Measurements from ENCODE around the gene SUPT7L.
"Not testable (repeated sequence)": the region's sequence is repeated elsewhere in the genome, so short reads cannot be mapped to it uniquely, and the experiment has no call there.

SUPT7L gene

GRCh38 chr2:27638709-27639108, 24.7 kb downstream of the SUPT7L start:
- Histone ChIP-seq H3K9me3 (ENCODE audit: control insufficient read depth, low read length) (no peaks in the 10 kb centered on the region), H3K27ac (ENCODE audit: low read depth, low read length, severe bottlenecking) (no peak overlapping the region), H3K4me1 (ENCODE audit: control insufficient read depth, insufficient read depth, low read length, poor library complexity, severe bottlenecking) (no peaks in the 10 kb centered on the region), H3K36me3 (ENCODE audit: control insufficient read depth, insufficient read depth, low read length) (peaks cover 83% of the 10 kb centered on the region), H3K4me3 (ENCODE audit: extremely low read depth, insufficient read depth, low read length, poor library complexity, severe bottlenecking) (no peak overlapping the region)
- 72 to 75% methylated on average over 2 to 3 of the region's 3 CpGs for WGBS, 2 experiments (ENCODE audit: insufficient coverage in 2 of 2)

GRCh38 chr2:27638037-27638637, 25.3 kb downstream of the SUPT7L start:
- no peak overlapping the region for H3K4me3 ChIP-seq (ENCODE audit: extremely low read depth, insufficient read depth, low read length, poor library complexity, severe bottlenecking)
- no peaks in the 10 kb centered on the region for H3K9me3 ChIP-seq (ENCODE audit: control insufficient read depth, low read length)
- H3K4me1 ChIP-seq (ENCODE audit: control insufficient read depth, insufficient read depth, low read length, poor library complexity, severe bottlenecking): no peaks in the 10 kb centered on the region
- peaks cover 85% of the 10 kb centered on the region for H3K36me3 ChIP-seq (ENCODE audit: control insufficient read depth, insufficient read depth, low read length)
- WGBS, 2 experiments (ENCODE audit: insufficient coverage in 2 of 2): 100% methylated on average over 1 of the region's 3 CpGs; no CpG with 5 or more reads in 1 of the 2 experiments
- H3K27ac ChIP-seq (ENCODE audit: low read depth, low read length, severe bottlenecking): no peak overlapping the region

DNA sequence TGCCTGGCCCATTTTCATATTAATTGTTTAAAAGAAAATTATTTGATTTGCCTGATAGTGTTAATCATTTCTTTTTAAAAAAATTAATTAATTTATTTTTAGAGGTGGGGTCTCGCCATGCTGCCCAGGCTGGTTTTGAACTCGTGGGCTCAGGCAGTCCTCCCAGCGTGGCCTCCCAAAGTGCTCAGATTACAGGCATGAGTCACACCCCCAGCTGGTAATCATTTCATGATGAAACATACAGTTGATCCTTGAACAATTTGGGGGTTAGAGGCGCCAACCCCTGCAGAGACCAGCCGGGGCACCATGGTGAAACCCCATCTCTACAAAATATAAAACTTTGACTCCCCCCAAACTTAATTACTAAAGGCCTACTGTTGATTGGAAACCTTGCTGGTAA, 26.6 kb downstream of the SUPT7L start:
- Histone ChIP-seq H3K27ac (ENCODE audit: low read depth, low read length, severe bottlenecking) (no peak overlapping the region), H3K4me1 (ENCODE audit: control insufficient read depth, insufficient read depth, low read length, poor library complexity, severe bottlenecking) (no peaks in the 10 kb centered on the region), H3K36me3 (ENCODE audit: control insufficient read depth, insufficient read depth, low read length) (peaks cover 89% of the 10 kb centered on the region), H3K4me3 (ENCODE audit: extremely low read depth, insufficient read depth, low read length, poor library complexity, severe bottlenecking) (no peak overlapping the region), H3K9me3 (ENCODE audit: control insufficient read depth, low read length) (no peaks in the 10 kb centered on the region)
- 100% methylated on average over 2 of the region's 5 CpGs; no CpG with 5 or more reads in 1 of the 2 experiments for WGBS, 2 experiments (ENCODE audit: insufficient coverage in 2 of 2)

GRCh38 chr2:27634291-27634690, 29.1 kb downstream of the SUPT7L start:
- no peak overlapping the region for H3K27ac ChIP-seq (ENCODE audit: low read depth, low read length, severe bottlenecking)
- H3K9me3 ChIP-seq (ENCODE audit: control insufficient read depth, low read length): no peaks in the 10 kb centered on the region
- WGBS, 2 experiments (ENCODE audit: insufficient coverage in 2 of 2): 91 to 100% methylated on average over 1 of the region's 2 CpGs
- no peak overlapping the region for H3K4me3 ChIP-seq (ENCODE audit: extremely low read depth, insufficient read depth, low read length, poor library complexity, severe bottlenecking)
- H3K4me1 ChIP-seq (ENCODE audit: control insufficient read depth, insufficient read depth, low read length, poor library complexity, severe bottlenecking): no peaks in the 10 kb centered on the region
- peaks cover 82% of the 10 kb centered on the region for H3K36me3 ChIP-seq (ENCODE audit: control insufficient read depth, insufficient read depth, low read length)

- no CpG with 5 or more reads among the region's 2 CpGs for WGBS, 2 experiments (ENCODE audit: insufficient coverage in 2 of 2)
- not testable (repeated sequence) for H3K4me3 ChIP-seq (ENCODE audit: extremely low read depth, insufficient read depth, low read length, poor library complexity, severe bottlenecking)
Measured at GRCh38 chr2:27630257-27630656, 33.2 kb downstream of the SUPT7L start.

DNA sequence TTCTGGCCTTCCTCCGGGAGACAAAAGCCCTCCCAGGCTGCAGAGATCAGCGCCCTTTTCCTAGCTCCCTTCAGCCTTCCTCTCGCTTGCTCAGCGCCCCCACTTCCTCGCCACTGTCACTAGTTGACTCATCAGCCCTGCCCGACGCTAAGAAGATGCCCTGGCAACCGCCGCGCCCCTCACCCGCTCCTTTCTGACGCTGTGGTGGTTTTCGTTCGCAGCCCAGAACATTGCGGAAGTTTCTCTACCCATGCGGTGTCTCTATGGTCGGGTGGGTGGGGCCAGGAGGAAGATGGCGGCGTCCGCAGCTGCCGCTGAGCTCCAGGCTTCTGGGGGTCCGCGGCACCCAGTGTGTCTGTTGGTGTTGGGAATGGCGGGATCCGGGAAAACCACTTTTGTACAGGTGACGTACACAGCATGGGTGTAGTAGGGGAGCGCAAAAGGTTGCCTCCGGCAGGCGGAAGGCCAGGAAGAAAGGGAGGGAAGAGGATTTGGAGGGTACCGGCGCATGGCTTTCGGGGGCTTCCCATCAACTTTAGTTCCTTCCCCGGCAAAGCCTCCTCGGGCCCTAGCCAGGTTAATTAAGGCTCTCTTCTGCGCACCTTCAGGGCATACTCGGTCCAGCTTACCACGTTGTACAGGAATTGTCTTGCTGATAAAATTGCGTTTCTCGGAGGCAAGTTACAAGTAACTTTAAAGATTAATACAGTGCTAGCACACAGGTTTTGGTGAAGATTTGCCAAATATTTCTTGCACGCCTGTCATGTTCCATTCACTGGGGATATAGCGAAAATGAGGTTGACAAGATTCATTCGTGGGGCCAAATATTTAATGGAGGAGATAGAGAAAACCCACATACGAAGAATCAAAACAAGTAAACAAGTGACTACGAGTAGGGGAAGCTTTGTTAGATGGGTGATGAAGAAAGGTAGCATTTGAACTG, 34.4 kb downstream of the SUPT7L start, which contains the start of the genes CCDC121 and GPN1:
TSS of gene CCDC121 (minus strand) at position 246 of the 943 bp plus-strand sequence. CDS start 1,213 bp downstream, outside the sequence.
TSS of gene GPN1 (plus strand) at position 284 of the 943 bp plus-strand sequence. CDS start at position 293, 9 bp downstream.
- WGBS, 2 experiments (ENCODE audit: insufficient coverage in 2 of 2): 3% methylated on average over 29 to 32 of the region's 44 CpGs
- peak within 1 kb of the TSS; percentile 87 for H3K27ac ChIP-seq (ENCODE audit: low read depth, low read length, severe bottlenecking)

More at GRCh38 chr2:27630257-27630656, 33.2 kb downstream of the SUPT7L start:
- Histone ChIP-seq H3K36me3 (ENCODE audit: control insufficient read depth, insufficient read depth, low read length) (peaks cover 49% of the 10 kb centered on the region), H3K4me1 (ENCODE audit: control insufficient read depth, insufficient read depth, low read length, poor library complexity, severe bottlenecking) (peaks cover 19% of the 10 kb centered on the region)
- not testable (repeated sequence) for H3K27ac ChIP-seq (ENCODE audit: low read depth, low read length, severe bottlenecking); H3K9me3 ChIP-seq (ENCODE audit: control insufficient read depth, low read length)

DNA sequence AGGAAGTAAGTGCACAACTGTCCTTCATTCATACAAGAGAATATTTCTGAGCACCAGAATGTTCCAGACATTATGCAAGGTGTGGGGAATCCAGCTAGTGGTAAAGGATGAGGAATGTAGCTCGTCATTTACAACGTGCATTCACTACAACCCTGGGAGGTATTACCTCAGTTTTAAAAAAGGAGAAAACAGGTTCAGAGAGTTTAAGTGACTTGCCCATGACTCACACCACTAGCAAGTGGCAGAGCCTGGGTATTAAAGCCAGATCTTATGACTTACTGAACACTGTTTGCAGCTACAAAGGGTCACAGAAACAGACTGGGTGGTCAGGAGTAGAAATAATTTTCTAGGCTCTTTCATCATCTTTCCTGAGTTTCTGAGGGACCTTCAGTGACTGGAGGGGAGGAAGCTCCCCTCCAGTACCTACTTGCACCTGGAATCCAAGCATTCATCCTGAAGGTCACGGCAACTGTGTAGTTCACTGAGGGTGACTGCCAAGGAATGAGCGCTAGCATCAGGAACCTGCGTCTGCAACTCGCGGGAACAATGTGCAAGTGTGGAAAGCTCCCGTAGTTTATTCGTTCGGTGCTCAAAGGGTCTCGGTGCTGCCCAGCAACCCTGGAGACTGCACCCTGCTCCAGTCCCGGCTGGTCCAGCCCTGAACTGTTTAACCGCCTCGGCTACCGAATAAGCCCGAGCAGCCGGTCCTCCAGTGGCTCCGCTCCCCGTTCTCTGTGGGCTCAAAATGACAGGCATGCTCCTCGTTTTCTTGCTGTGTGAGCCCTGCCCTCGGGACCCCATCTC, 35.2 kb downstream of the SUPT7L start:
- H3K4me1 ChIP-seq (ENCODE audit: control insufficient read depth, insufficient read depth, low read length, poor library complexity, severe bottlenecking): peaks cover 19% of the 10 kb centered on the region
- peak overlapping the region; percentile 87 for H3K4me3 ChIP-seq (ENCODE audit: extremely low read depth, insufficient read depth, low read length, poor library complexity, severe bottlenecking)
- no peaks in the 10 kb centered on the region for H3K9me3 ChIP-seq (ENCODE audit: control insufficient read depth, low read length)
- H3K36me3 ChIP-seq (ENCODE audit: control insufficient read depth, insufficient read depth, low read length): peaks cover 48% of the 10 kb centered on the region
- peak overlapping the region; percentile 87 for H3K27ac ChIP-seq (ENCODE audit: low read depth, low read length, severe bottlenecking)
- 4 to 5% methylated on average over 16 of the region's 21 CpGs for WGBS, 2 experiments (ENCODE audit: insufficient coverage in 2 of 2)

More for the DNA sequence above, 34.4 kb downstream of the SUPT7L start, which contains the start of the genes CCDC121 and GPN1:
- Histone ChIP-seq H3K4me3 (ENCODE audit: extremely low read depth, insufficient read depth, low read length, poor library complexity, severe bottlenecking) (peak within 1 kb of the TSS; percentile 87), H3K4me1 (ENCODE audit: control insufficient read depth, insufficient read depth, low read length, poor library complexity, severe bottlenecking) (peaks cover 19% of the 10 kb centered on the region), H3K9me3 (ENCODE audit: control insufficient read depth, low read length) (no peaks in the 10 kb centered on the region), H3K36me3 (ENCODE audit: control insufficient read depth, insufficient read depth, low read length) (peaks cover 49% of the 10 kb centered on the region)

- WGBS, 2 experiments (ENCODE audit: insufficient coverage in 2 of 2): 55 to 73% methylated on average over 3 of the region's 3 CpGs
Measured at GRCh38 chr2:27626921-27627320, 36.5 kb downstream of the SUPT7L start.

GRCh38 chr2:27626323-27626722, 37.1 kb downstream of the SUPT7L start:
- WGBS, 2 experiments (ENCODE audit: insufficient coverage in 2 of 2): no CpG with 5 or more reads among the region's 1 CpG
- H3K4me1 ChIP-seq (ENCODE audit: control insufficient read depth, insufficient read depth, low read length, poor library complexity, severe bottlenecking): peaks cover 31% of the 10 kb centered on the region
- H3K27ac ChIP-seq (ENCODE audit: low read depth, low read length, severe bottlenecking); H3K9me3 ChIP-seq (ENCODE audit: control insufficient read depth, low read length); H3K4me3 ChIP-seq (ENCODE audit: extremely low read depth, insufficient read depth, low read length, poor library complexity, severe bottlenecking): not testable (repeated sequence)
- peaks cover 45% of the 10 kb centered on the region for H3K36me3 ChIP-seq (ENCODE audit: control insufficient read depth, insufficient read depth, low read length)

More at GRCh38 chr2:27626921-27627320, 36.5 kb downstream of the SUPT7L start:
- Histone ChIP-seq H3K27ac (ENCODE audit: low read depth, low read length, severe bottlenecking) (peak overlapping the region; percentile 87), H3K4me1 (ENCODE audit: control insufficient read depth, insufficient read depth, low read length, poor library complexity, severe bottlenecking) (peaks cover 30% of the 10 kb centered on the region), H3K36me3 (ENCODE audit: control insufficient read depth, insufficient read depth, low read length) (peaks cover 45% of the 10 kb centered on the region)
- not testable (repeated sequence) for H3K9me3 ChIP-seq (ENCODE audit: control insufficient read depth, low read length); H3K4me3 ChIP-seq (ENCODE audit: extremely low read depth, insufficient read depth, low read length, poor library complexity, severe bottlenecking)

GRCh38 chr2:27624943-27625342, 38.5 kb downstream of the SUPT7L start:
- peaks cover 45% of the 10 kb centered on the region for H3K36me3 ChIP-seq (ENCODE audit: control insufficient read depth, insufficient read depth, low read length)
- peaks cover 31% of the 10 kb centered on the region for H3K4me1 ChIP-seq (ENCODE audit: control insufficient read depth, insufficient read depth, low read length, poor library complexity, severe bottlenecking)
- no peaks in the 10 kb centered on the region for H3K9me3 ChIP-seq (ENCODE audit: control insufficient read depth, low read length)
- H3K27ac ChIP-seq (ENCODE audit: low read depth, low read length, severe bottlenecking): no peak overlapping the region
- H3K4me3 ChIP-seq (ENCODE audit: extremely low read depth, insufficient read depth, low read length, poor library complexity, severe bottlenecking): no peak overlapping the region
